GM23248 (cell line): ENCODE measurements around the gene CPSF2.

Experiments used
- EZH2 ChIP-seq: fragments of 200-600 bp; sonication (generic); IDR thresholded peaks from 2 replicates; pipeline ENCODE4 v1.6.1; 2018; ENCODE audit warnings: antibody characterized with exemption, mild to moderate bottlenecking; ENCODE audit not compliant: insufficient read depth, poor library complexity, severe bottlenecking
- EZH2phosphoT487 ChIP-seq: fragments of 200-600 bp; sonication (generic); IDR thresholded peaks from 2 replicates; pipeline ENCODE4 v1.6.1; 2018; ENCODE audit warnings: antibody characterized with exemption, moderate library complexity, mild to moderate bottlenecking, low read depth; ENCODE audit not compliant: insufficient read depth

DNA sequence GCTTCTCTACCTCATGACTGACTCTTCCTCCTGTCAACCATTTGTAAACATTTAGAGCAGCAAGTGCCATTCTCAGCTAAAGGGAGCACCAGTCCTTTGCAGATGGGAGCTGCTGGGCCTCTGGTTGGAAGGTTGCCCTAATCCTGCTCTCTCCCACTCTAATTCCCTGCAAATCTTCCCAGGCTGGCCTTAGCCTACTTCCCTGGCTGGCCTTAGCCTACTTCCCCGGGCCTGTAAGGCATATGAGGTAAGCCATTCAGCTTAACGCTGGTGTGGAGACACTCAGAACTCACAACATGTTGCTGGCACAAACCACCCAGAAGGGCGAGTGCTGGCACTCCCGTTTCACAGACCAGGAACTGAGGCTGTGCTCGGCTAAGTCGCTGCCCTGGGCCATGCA lies 69.0 kb downstream of the CPSF2 start:
- TF ChIP-seq EZH2phosphoT487 (no peak), EZH2 (no peak)
